Measurements from ENCODE around the gene ATXN7L1.

ATXN7L1 gene

GRCh38 chr7:105778956-105779355, 97.4 kb downstream of the ATXN7L1 start:
- no peak overlapping the region for H2BK5ac ChIP-seq (ENCODE audit: low read depth, low read length, poor library complexity)
- H2AK5ac ChIP-seq (ENCODE audit: low read length), result no peak overlapping the region
- H3K9ac ChIP-seq (ENCODE audit: low read length), result no peak overlapping the region
- WGBS (ENCODE audit: extremely low coverage, insufficient coverage, insufficient read length), result no CpG with 5 or more reads among the region's 3 CpGs
- no peak overlapping the region for H2BK120ac ChIP-seq (ENCODE audit: insufficient read depth, low read length, poor library complexity)
- peaks cover 16 to 18% of the 10 kb centered on the region in 2 experiments for H3K4me1 ChIP-seq (ENCODE audit: control insufficient read depth in 1 of 2, insufficient read depth in 2 of 2, low read length in 2 of 2)
- no peak overlapping the region for H3K4me3 ChIP-seq (ENCODE audit: low read depth, low read length)
- no peak overlapping the region for H2AFZ ChIP-seq (ENCODE audit: insufficient read depth, low read length, poor library complexity)
- H3K79me1 ChIP-seq (ENCODE audit: low read length), result peaks cover 2% of the 10 kb centered on the region
- H3K27ac ChIP-seq (ENCODE audit: low read depth, low read length), result no peak overlapping the region
- peaks cover 0 to 3% of the 10 kb centered on the region in 2 experiments for H3K36me3 ChIP-seq (ENCODE audit: control insufficient read depth in 1 of 2, insufficient read depth in 2 of 2, low read length in 2 of 2)
- H4K91ac ChIP-seq (ENCODE audit: low read depth, low read length), result no peak overlapping the region
- no peak overlapping the region for H3K14ac ChIP-seq (ENCODE audit: low read length)
- no peak overlapping the region for H3K4ac ChIP-seq (ENCODE audit: low read depth, low read length)
- no peak overlapping the region for H4K8ac ChIP-seq (ENCODE audit: low read depth, low read length)
- no peaks in the 10 kb centered on the region for H3K9me3 ChIP-seq (ENCODE audit: insufficient read depth, low read depth, low read length)
- no peaks in the 10 kb centered on the region for H3K79me2 ChIP-seq (ENCODE audit: control insufficient read depth, insufficient read depth, low read length, poor library complexity)
- H3K23ac ChIP-seq (ENCODE audit: low read length), result no peak overlapping the region
- H3K27me3 ChIP-seq (ENCODE audit: insufficient read depth, low read length), result no peaks in the 10 kb centered on the region
- H4K12ac ChIP-seq (ENCODE audit: low read depth, low read length), result no peak overlapping the region
- peak; percentile 57 to 76 for DNase-seq
- no peak overlapping the region for H2BK12ac ChIP-seq (ENCODE audit: low read length)
- no peak overlapping the region for H3K4me2 ChIP-seq (ENCODE audit: low read length)
- no peak overlapping the region for H3K18ac ChIP-seq (ENCODE audit: low read length)

- Histone ChIP-seq H3K79me1 (ENCODE audit: low read length) (peaks cover 2% of the 10 kb centered on the region), H3K36me3 (ENCODE audit: control insufficient read depth in 1 of 2, insufficient read depth in 2 of 2, low read length in 2 of 2) (no peaks in the 10 kb centered on the region), H4K8ac (ENCODE audit: low read depth, low read length) (no peak overlapping the region), H2AK5ac (ENCODE audit: low read length) (no peak overlapping the region), H3K4ac (ENCODE audit: low read depth, low read length) (no peak overlapping the region), H2BK5ac (ENCODE audit: low read depth, low read length, poor library complexity) (no peak overlapping the region), H3K4me1 (ENCODE audit: control insufficient read depth in 1 of 2, insufficient read depth in 2 of 2, low read length in 2 of 2) (peaks cover 16 to 18% of the 10 kb centered on the region in 2 experiments), H3K4me2 (ENCODE audit: low read length) (no peak overlapping the region), H3K9ac (ENCODE audit: low read length) (no peak overlapping the region), H3K27ac (ENCODE audit: low read depth, low read length) (no peak overlapping the region), H2BK120ac (ENCODE audit: insufficient read depth, low read length, poor library complexity) (no peak overlapping the region), H3K27me3 (ENCODE audit: insufficient read depth, low read length) (no peaks in the 10 kb centered on the region), H3K79me2 (ENCODE audit: control insufficient read depth, insufficient read depth, low read length, poor library complexity) (no peaks in the 10 kb centered on the region), H3K14ac (ENCODE audit: low read length) (no peak overlapping the region), H4K91ac (ENCODE audit: low read depth, low read length) (no peak overlapping the region), H2AFZ (ENCODE audit: insufficient read depth, low read length, poor library complexity) (no peak overlapping the region), H4K12ac (ENCODE audit: low read depth, low read length) (no peak overlapping the region), H3K23ac (ENCODE audit: low read length) (no peak overlapping the region), H3K18ac (ENCODE audit: low read length) (no peak overlapping the region), H3K9me3 (ENCODE audit: insufficient read depth, low read depth, low read length) (no peaks in the 10 kb centered on the region), H2BK12ac (ENCODE audit: low read length) (peak overlapping the region; percentile 28), H3K4me3 (ENCODE audit: low read depth, low read length) (no peak overlapping the region)
- DNase-seq, result peak; percentile 21 to 62
- WGBS (ENCODE audit: extremely low coverage, insufficient coverage, insufficient read length), result no CpG with 5 or more reads among the region's 11 CpGs
Measured at GRCh38 chr7:105776986-105777910, 99.2 kb downstream of the ATXN7L1 start.

GRCh38 chr7:105776068-105776790, 100.2 kb downstream of the ATXN7L1 start:
- H3K23ac ChIP-seq (ENCODE audit: low read length), result no peak overlapping the region
- no peak overlapping the region for H3K9ac ChIP-seq (ENCODE audit: low read length)
- no peak overlapping the region for H3K18ac ChIP-seq (ENCODE audit: low read length)
- H3K4ac ChIP-seq (ENCODE audit: low read depth, low read length), result no peak overlapping the region
- H2BK12ac ChIP-seq (ENCODE audit: low read length), result no peak overlapping the region
- peak; percentile 98 to 99 for DNase-seq
- peaks cover 2% of the 10 kb centered on the region for H3K79me1 ChIP-seq (ENCODE audit: low read length)
- no peak overlapping the region for H2AK5ac ChIP-seq (ENCODE audit: low read length)
- WGBS (ENCODE audit: extremely low coverage, insufficient coverage, insufficient read length), result no CpG with 5 or more reads among the region's 6 CpGs
- peak overlapping the region; percentile 66 for H3K27ac ChIP-seq (ENCODE audit: low read depth, low read length)
- no peaks in the 10 kb centered on the region for H3K27me3 ChIP-seq (ENCODE audit: insufficient read depth, low read length)
- no peak overlapping the region for H2BK120ac ChIP-seq (ENCODE audit: insufficient read depth, low read length, poor library complexity)
- H4K8ac ChIP-seq (ENCODE audit: low read depth, low read length), result no peak overlapping the region
- H3K4me2 ChIP-seq (ENCODE audit: low read length), result peak overlapping the region; percentile 53
- H3K14ac ChIP-seq (ENCODE audit: low read length), result no peak overlapping the region
- H2AFZ ChIP-seq (ENCODE audit: insufficient read depth, low read length, poor library complexity), result no peak overlapping the region
- no peak overlapping the region for H2BK5ac ChIP-seq (ENCODE audit: low read depth, low read length, poor library complexity)
- no peak overlapping the region for H4K12ac ChIP-seq (ENCODE audit: low read depth, low read length)
- H3K36me3 ChIP-seq (ENCODE audit: control insufficient read depth in 1 of 2, insufficient read depth in 2 of 2, low read length in 2 of 2), result no peaks in the 10 kb centered on the region
- H3K4me1 ChIP-seq (ENCODE audit: control insufficient read depth in 1 of 2, insufficient read depth in 2 of 2, low read length in 2 of 2), result peaks cover 16 to 18% of the 10 kb centered on the region in 2 experiments
- no peaks in the 10 kb centered on the region for H3K9me3 ChIP-seq (ENCODE audit: insufficient read depth, low read depth, low read length)
- no peaks in the 10 kb centered on the region for H3K79me2 ChIP-seq (ENCODE audit: control insufficient read depth, insufficient read depth, low read length, poor library complexity)
- H4K91ac ChIP-seq (ENCODE audit: low read depth, low read length), result no peak overlapping the region
- no peak overlapping the region for H3K4me3 ChIP-seq (ENCODE audit: low read depth, low read length)

DNA sequence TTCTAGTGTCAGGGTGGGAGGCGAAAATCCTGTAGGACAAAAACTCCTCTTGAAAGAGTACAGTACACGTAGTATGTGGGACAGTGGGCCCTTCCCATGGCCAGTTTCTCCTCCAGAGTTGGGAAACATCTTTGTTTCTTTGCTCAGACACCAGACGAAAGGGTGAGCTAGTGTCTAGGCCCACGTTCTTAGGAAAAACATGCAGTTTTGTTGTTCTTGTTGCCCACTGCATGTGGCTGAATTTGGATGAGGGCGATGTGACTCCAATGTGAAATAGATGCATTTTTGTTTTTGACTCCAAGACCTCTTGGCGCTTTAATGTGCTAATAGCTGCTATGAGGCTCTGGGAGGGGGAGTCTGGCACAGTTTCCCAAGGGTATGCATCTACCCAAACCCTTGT, 100.8 kb downstream of the ATXN7L1 start:
- Histone ChIP-seq H2AFZ (ENCODE audit: insufficient read depth, low read length, poor library complexity) (no peak overlapping the region), H3K27me3 (ENCODE audit: insufficient read depth, low read length) (no peaks in the 10 kb centered on the region), H3K79me2 (ENCODE audit: control insufficient read depth, insufficient read depth, low read length, poor library complexity) (no peaks in the 10 kb centered on the region), H3K4me1 (ENCODE audit: control insufficient read depth in 1 of 2, insufficient read depth in 2 of 2, low read length in 2 of 2) (peaks cover 16 to 18% of the 10 kb centered on the region in 2 experiments), H3K4me3 (ENCODE audit: low read depth, low read length) (no peak overlapping the region), H2BK120ac (ENCODE audit: insufficient read depth, low read length, poor library complexity) (no peak overlapping the region), H2AK5ac (ENCODE audit: low read length) (no peak overlapping the region), H4K91ac (ENCODE audit: low read depth, low read length) (no peak overlapping the region), H3K4me2 (ENCODE audit: low read length) (peak overlapping the region; percentile 53), H4K8ac (ENCODE audit: low read depth, low read length) (no peak overlapping the region), H4K12ac (ENCODE audit: low read depth, low read length) (no peak overlapping the region), H3K27ac (ENCODE audit: low read depth, low read length) (peak overlapping the region; percentile 66), H3K14ac (ENCODE audit: low read length) (no peak overlapping the region), H3K36me3 (ENCODE audit: control insufficient read depth in 1 of 2, insufficient read depth in 2 of 2, low read length in 2 of 2) (no peaks in the 10 kb centered on the region), H2BK12ac (ENCODE audit: low read length) (no peak overlapping the region), H3K9me3 (ENCODE audit: insufficient read depth, low read depth, low read length) (no peaks in the 10 kb centered on the region), H3K9ac (ENCODE audit: low read length) (peak overlapping the region; percentile 54), H2BK5ac (ENCODE audit: low read depth, low read length, poor library complexity) (no peak overlapping the region), H3K4ac (ENCODE audit: low read depth, low read length) (no peak overlapping the region), H3K18ac (ENCODE audit: low read length) (peak overlapping the region; percentile 17), H3K79me1 (ENCODE audit: low read length) (peaks cover 2% of the 10 kb centered on the region), H3K23ac (ENCODE audit: low read length) (no peak overlapping the region)
- no CpG with 5 or more reads among the region's 6 CpGs for WGBS (ENCODE audit: extremely low coverage, insufficient coverage, insufficient read length)
- DNase-seq, result no peak

Data from trophoblast cell (in vitro differentiated cells and primary cell).